ENCODE results near the gene STK4.

Gene STK4

DNA sequence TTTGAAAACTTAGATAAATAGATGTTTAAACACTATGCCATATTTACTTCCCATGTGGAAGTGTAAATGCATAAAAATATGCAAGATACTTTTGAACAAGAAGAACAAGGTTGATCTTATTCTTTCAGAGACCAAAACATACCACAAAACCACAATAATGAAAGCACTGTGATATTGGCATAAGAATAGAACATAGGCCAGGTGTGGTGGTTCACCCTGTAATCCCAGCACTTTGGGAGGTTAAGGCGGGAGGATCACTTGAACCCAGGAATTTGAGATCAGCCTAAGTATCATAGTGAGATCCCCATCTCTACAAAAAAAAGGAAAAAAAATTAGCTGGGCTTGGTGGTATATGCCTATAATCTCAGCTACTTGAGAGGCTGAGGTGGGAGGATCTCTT is 68.1 kb downstream of the STK4 start:
- FAIRE-seq (no peak), DNase-seq (ENCODE audit: insufficient read length, low spot score) (no peak)
- no peak for TF ChIP-seq SPI1 (IDR thresholded peaks at IDR 0.05; ENCODE audit: low read depth, low read length)
- no peak for TF ChIP-seq POLR2A (IDR thresholded peaks at IDR 0.05; ENCODE audit: low read depth, low read length)
- TF ChIP-seq POLR2AphosphoS5 (IDR thresholded peaks at IDR 0.05; ENCODE audit: low read depth, low read length) = no peak
- TF ChIP-seq TAF1 (IDR thresholded peaks at IDR 0.05; ENCODE audit: low read depth, low read length) = no peak
- no peak for TF ChIP-seq PAX5 (IDR thresholded peaks at IDR 0.05; ENCODE audit: insufficient read depth, low read length, severe bottlenecking)
- TF ChIP-seq POU2F2 (IDR thresholded peaks at IDR 0.05; ENCODE audit: low read depth, low read length) = no peak

DNA sequence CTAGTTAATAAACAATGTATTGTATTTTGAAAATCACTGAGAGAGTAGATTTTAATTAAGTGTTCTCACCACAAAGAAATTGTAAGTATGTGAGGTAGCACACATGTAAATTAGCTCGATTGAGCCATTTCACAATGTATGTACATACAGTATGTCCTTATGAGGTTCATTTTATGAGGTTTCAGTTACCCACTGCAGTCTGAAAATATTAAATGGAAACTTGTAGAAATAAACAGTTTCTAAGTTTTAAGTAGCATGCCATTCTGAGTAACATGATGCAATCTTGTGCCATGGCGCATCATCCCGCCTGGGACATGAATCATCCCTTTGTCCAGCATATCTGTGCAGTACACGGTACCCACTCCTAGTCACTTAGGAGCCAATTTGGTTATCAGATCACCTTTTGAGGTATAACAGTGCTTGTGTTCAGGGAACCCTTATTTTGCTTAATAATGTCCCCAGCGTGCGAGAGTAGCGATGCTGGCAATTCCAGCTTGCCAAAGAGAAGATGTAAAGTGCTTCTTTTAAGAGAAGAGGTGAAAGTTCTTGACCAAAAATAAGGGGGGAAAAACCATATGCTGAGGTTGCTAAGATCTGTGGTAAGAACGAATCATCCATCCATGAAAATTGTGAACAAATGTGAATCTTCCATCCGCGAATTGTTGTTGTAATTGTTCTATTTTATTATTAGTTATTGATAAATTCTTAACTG is 69.9 kb downstream of the STK4 start:
- TF ChIP-seq TAF1 (IDR thresholded peaks at IDR 0.05; ENCODE audit: low read depth, low read length) (no peak), PAX5 (IDR thresholded peaks at IDR 0.05; ENCODE audit: insufficient read depth, low read length, severe bottlenecking) (no peak), POLR2A (IDR thresholded peaks at IDR 0.05; ENCODE audit: low read depth, low read length) (no peak), SPI1 (IDR thresholded peaks at IDR 0.05; ENCODE audit: low read depth, low read length) (no peak), POU2F2 (IDR thresholded peaks at IDR 0.05; ENCODE audit: low read depth, low read length) (no peak), POLR2AphosphoS5 (IDR thresholded peaks at IDR 0.05; ENCODE audit: low read depth, low read length) (no peak)
- no peak for FAIRE-seq
- no peak for DNase-seq (ENCODE audit: insufficient read length, low spot score)

DNA sequence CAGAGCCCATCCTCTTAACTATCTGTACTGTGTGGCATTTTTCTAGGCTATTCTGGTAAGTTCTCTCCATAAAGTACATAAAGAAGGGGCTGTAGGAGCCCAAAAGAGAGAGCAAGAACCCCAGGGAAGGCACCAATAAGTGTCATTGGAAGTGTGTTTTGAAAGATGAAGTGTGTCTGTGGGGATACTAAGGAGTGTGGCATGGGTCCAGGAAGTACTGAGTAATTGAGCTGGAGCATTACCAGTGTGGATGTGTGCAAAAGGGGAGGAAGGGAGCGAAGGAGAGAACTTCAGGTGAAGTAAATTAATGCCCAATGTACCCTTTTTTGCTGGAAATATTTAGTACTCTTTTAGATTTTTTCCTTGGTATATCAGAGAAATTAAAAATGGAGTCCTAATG is 70.7 kb downstream of the STK4 start:
- no peak for TF ChIP-seq POLR2A (IDR thresholded peaks at IDR 0.05; ENCODE audit: low read depth, low read length)
- no peak for TF ChIP-seq POU2F2 (IDR thresholded peaks at IDR 0.05; ENCODE audit: low read depth, low read length)
- no peak for TF ChIP-seq SPI1 (IDR thresholded peaks at IDR 0.05; ENCODE audit: low read depth, low read length)
- no peak for TF ChIP-seq PAX5 (IDR thresholded peaks at IDR 0.05; ENCODE audit: insufficient read depth, low read length, severe bottlenecking)
- TF ChIP-seq TAF1 (IDR thresholded peaks at IDR 0.05; ENCODE audit: low read depth, low read length) = no peak
- TF ChIP-seq POLR2AphosphoS5 (IDR thresholded peaks at IDR 0.05; ENCODE audit: low read depth, low read length) = no peak
- DNase-seq (ENCODE audit: insufficient read length, low spot score) = no peak
- no peak for FAIRE-seq

DNA sequence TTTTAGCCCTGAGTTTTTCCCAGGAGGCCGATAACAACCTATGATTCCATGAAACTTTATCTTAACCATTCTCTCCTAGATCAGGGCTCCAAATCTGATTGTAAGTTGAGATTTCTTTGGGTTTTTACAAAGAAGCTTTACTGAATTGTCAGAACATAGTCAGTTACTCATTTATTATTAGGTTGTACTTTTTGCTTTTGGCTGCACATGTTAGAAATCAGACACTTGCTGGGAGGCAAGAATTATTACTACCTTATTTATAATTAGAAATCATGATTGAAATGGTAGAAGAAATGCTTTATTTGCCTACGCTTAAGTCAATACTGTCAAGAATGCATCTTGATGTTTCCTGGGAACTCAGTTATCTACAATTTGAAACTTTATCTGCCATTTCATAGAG is 71.3 kb downstream of the STK4 start:
- TF ChIP-seq TAF1 (IDR thresholded peaks at IDR 0.05; ENCODE audit: low read depth, low read length) (no peak), POLR2AphosphoS5 (IDR thresholded peaks at IDR 0.05; ENCODE audit: low read depth, low read length) (no peak), POU2F2 (IDR thresholded peaks at IDR 0.05; ENCODE audit: low read depth, low read length) (no peak), POLR2A (IDR thresholded peaks at IDR 0.05; ENCODE audit: low read depth, low read length) (no peak), PAX5 (IDR thresholded peaks at IDR 0.05; ENCODE audit: insufficient read depth, low read length, severe bottlenecking) (no peak), SPI1 (IDR thresholded peaks at IDR 0.05; ENCODE audit: low read depth, low read length) (no peak)
- no peak for DNase-seq (ENCODE audit: insufficient read length, low spot score)
- no peak for FAIRE-seq

- FAIRE-seq = no peak
- TF ChIP-seq POLR2A (IDR thresholded peaks at IDR 0.05; ENCODE audit: low read depth, low read length) (no peak), POLR2AphosphoS5 (IDR thresholded peaks at IDR 0.05; ENCODE audit: low read depth, low read length) (no peak), PAX5 (IDR thresholded peaks at IDR 0.05; ENCODE audit: insufficient read depth, low read length, severe bottlenecking) (no peak), POU2F2 (IDR thresholded peaks at IDR 0.05; ENCODE audit: low read depth, low read length) (no peak), TAF1 (IDR thresholded peaks at IDR 0.05; ENCODE audit: low read depth, low read length) (no peak)
Observed at GRCh38 chr20:45038745-45039474, 72.6 kb downstream of the STK4 start.

GRCh38 chr20:45039475-45039820 is 73.1 kb downstream of the STK4 start:
- TF ChIP-seq POU2F2 (IDR thresholded peaks at IDR 0.05; ENCODE audit: low read depth, low read length) (no peak), PAX5 (IDR thresholded peaks at IDR 0.05; ENCODE audit: insufficient read depth, low read length, severe bottlenecking) (no peak), SPI1 (IDR thresholded peaks at IDR 0.05; ENCODE audit: low read depth, low read length) (no peak), POLR2A (IDR thresholded peaks at IDR 0.05; ENCODE audit: low read depth, low read length) (no peak), POLR2AphosphoS5 (IDR thresholded peaks at IDR 0.05; ENCODE audit: low read depth, low read length) (no peak), TAF1 (IDR thresholded peaks at IDR 0.05; ENCODE audit: low read depth, low read length) (no peak)
- FAIRE-seq (no peak), DNase-seq (ENCODE audit: insufficient read length, low spot score) (no peak)

More at GRCh38 chr20:45038745-45039474, 72.6 kb downstream of the STK4 start:
- no peak for DNase-seq (ENCODE audit: insufficient read length, low spot score)

DNA sequence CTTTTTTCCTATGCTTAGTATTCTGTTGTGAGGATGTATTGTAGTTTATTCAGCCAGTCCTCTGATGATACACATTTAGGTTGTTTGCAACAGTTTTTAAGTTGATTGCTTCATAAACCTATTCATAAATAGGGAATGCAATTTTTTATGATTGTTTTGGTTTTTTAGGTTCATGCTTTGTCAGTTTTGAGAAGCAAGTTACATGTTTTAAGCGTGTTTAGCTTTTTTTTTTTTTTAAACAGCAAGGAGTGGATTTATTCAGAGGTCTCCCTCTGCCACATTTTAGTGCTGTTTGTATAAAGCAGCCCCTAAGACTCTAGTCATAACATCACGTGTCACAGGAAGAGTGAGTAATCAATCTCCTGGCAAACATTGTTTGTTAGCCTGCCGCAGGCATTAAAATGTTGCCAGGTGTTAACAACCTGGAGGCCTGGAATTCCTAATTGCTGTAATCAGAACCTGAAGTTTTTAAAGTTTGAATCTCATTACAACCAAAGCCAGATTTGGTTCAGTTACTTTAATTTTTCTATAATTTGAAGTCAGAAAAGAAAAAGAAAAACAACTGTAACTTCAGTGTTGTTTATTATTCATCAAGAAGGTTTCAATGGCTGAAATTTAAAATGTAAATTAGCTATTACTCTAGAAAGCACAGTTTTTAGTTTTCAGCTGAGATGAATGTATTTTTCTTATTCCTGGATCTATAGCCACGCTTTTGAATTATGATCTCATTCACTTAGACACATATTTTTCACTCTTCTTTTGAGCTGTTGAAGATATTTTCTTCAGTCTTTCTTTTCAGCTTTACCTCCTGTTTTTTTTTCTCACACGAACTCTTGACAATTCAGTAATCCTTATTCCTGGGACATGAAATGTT is 75.4 kb downstream of the STK4 start:
- TF ChIP-seq SPI1 (IDR thresholded peaks at IDR 0.05; ENCODE audit: low read depth, low read length) = no peak
- TF ChIP-seq PAX5 (IDR thresholded peaks at IDR 0.05; ENCODE audit: insufficient read depth, low read length, severe bottlenecking) = no peak
- no peak for TF ChIP-seq POU2F2 (IDR thresholded peaks at IDR 0.05; ENCODE audit: low read depth, low read length)
- TF ChIP-seq POLR2A (IDR thresholded peaks at IDR 0.05; ENCODE audit: low read depth, low read length) = no peak
- TF ChIP-seq TAF1 (IDR thresholded peaks at IDR 0.05; ENCODE audit: low read depth, low read length) = no peak
- TF ChIP-seq POLR2AphosphoS5 (IDR thresholded peaks at IDR 0.05; ENCODE audit: low read depth, low read length) = no peak
- DNase-seq (ENCODE audit: insufficient read length, low spot score) = no peak

GRCh38 chr20:45042978-45043377 is 76.7 kb downstream of the STK4 start:
- TF ChIP-seq PAX5 (IDR thresholded peaks at IDR 0.05; ENCODE audit: insufficient read depth, low read length, severe bottlenecking) (no peak), POLR2A (IDR thresholded peaks at IDR 0.05; ENCODE audit: low read depth, low read length) (no peak), TAF1 (IDR thresholded peaks at IDR 0.05; ENCODE audit: low read depth, low read length) (no peak), SPI1 (IDR thresholded peaks at IDR 0.05; ENCODE audit: low read depth, low read length) (no peak), POLR2AphosphoS5 (IDR thresholded peaks at IDR 0.05; ENCODE audit: low read depth, low read length) (no peak), POU2F2 (IDR thresholded peaks at IDR 0.05; ENCODE audit: low read depth, low read length) (no peak)
- no peak for DNase-seq (ENCODE audit: insufficient read length, low spot score)
- no peak for FAIRE-seq

More for the DNA sequence above, 75.4 kb downstream of the STK4 start:
- no peak for FAIRE-seq
